Measurements from ENCODE around the gene MPPED2.
"Not testable (repeated sequence)": the region's sequence is repeated elsewhere in the genome, so short reads cannot be mapped to it uniquely, and the experiment has no call there.

MPPED2 gene

GRCh38 chr11:30581675-30582074 lies 4.5 kb downstream of the MPPED2 start:
- H3K4me3 ChIP-seq (ENCODE audit: low read length) = no peak overlapping the region
- DNase-seq (ENCODE audit: low read depth, low spot score) = no peak

- DNase-seq (ENCODE audit: low read depth, low spot score) = no peak
- no peak overlapping the region for H3K4me3 ChIP-seq (ENCODE audit: low read length)
Measured at GRCh38 chr11:30580573-30580972, 5.6 kb downstream of the MPPED2 start.

- H3K4me3 ChIP-seq (ENCODE audit: low read length) = no peak overlapping the region
- no peak for DNase-seq (ENCODE audit: low read depth, low spot score)
Measured at GRCh38 chr11:30579415-30580175, 6.6 kb downstream of the MPPED2 start.

GRCh38 chr11:30578406-30578805 lies 7.7 kb downstream of the MPPED2 start:
- no peak overlapping the region for H3K4me3 ChIP-seq (ENCODE audit: low read length)
- DNase-seq (ENCODE audit: low read depth, low spot score) = no peak

GRCh38 chr11:30573951-30574350 lies 12.2 kb downstream of the MPPED2 start:
- DNase-seq (ENCODE audit: low read depth, low spot score) = no peak
- no peak overlapping the region for H3K4me3 ChIP-seq (ENCODE audit: low read length)

- DNase-seq (ENCODE audit: low read depth, low spot score) = no peak
- H3K4me3 ChIP-seq (ENCODE audit: low read length) = no peak overlapping the region
Measured at GRCh38 chr11:30568931-30569330, 17.2 kb downstream of the MPPED2 start.

- no peak overlapping the region for H3K4me3 ChIP-seq (ENCODE audit: low read length)
- DNase-seq (ENCODE audit: low read depth, low spot score) = no peak
Measured at GRCh38 chr11:30567644-30568043, 18.5 kb downstream of the MPPED2 start.

GRCh38 chr11:30567120-30567519 lies 19.0 kb downstream of the MPPED2 start:
- no peak overlapping the region for H3K4me3 ChIP-seq (ENCODE audit: low read length)
- DNase-seq (ENCODE audit: low read depth, low spot score) = no peak

- H3K4me3 ChIP-seq (ENCODE audit: low read length) = no peak overlapping the region
- DNase-seq (ENCODE audit: low read depth, low spot score) = no peak
Measured at GRCh38 chr11:30566482-30566881, 19.7 kb downstream of the MPPED2 start.

GRCh38 chr11:30565027-30565426 lies 21.1 kb downstream of the MPPED2 start:
- no peak for DNase-seq (ENCODE audit: low read depth, low spot score)
- H3K4me3 ChIP-seq (ENCODE audit: low read length) = no peak overlapping the region

- no peak overlapping the region for H3K4me3 ChIP-seq (ENCODE audit: low read length)
- peak; percentile 41 for DNase-seq (ENCODE audit: low read depth, low spot score)
Measured at GRCh38 chr11:30561691-30562415, 24.3 kb downstream of the MPPED2 start.

GRCh38 chr11:30560206-30561106 lies 25.7 kb downstream of the MPPED2 start:
- DNase-seq (ENCODE audit: low read depth, low spot score) = no peak

GRCh38 chr11:30559004-30559403 lies 27.1 kb downstream of the MPPED2 start:
- no peak for DNase-seq (ENCODE audit: low read depth, low spot score)

More at GRCh38 chr11:30560206-30561106, 25.7 kb downstream of the MPPED2 start:
- no peak overlapping the region for H3K4me3 ChIP-seq (ENCODE audit: low read length)

GRCh38 chr11:30554587-30554986 lies 31.6 kb downstream of the MPPED2 start:
- not testable (repeated sequence) for DNase-seq (ENCODE audit: low read depth, low spot score); H3K4me3 ChIP-seq (ENCODE audit: low read length)

More at GRCh38 chr11:30559004-30559403, 27.1 kb downstream of the MPPED2 start:
- no peak overlapping the region for H3K4me3 ChIP-seq (ENCODE audit: low read length)

- H3K4me3 ChIP-seq (ENCODE audit: low read length) = no peak overlapping the region
- no peak for DNase-seq (ENCODE audit: low read depth, low spot score)
Measured at GRCh38 chr11:30553521-30554110, 32.5 kb downstream of the MPPED2 start.

GRCh38 chr11:30552839-30553238 lies 33.3 kb downstream of the MPPED2 start:
- H3K4me3 ChIP-seq (ENCODE audit: low read length) = no peak overlapping the region
- DNase-seq (ENCODE audit: low read depth, low spot score) = no peak

GRCh38 chr11:30550022-30550542 lies 36.1 kb downstream of the MPPED2 start:
- no peak for DNase-seq (ENCODE audit: low read depth, low spot score)
- H3K4me3 ChIP-seq (ENCODE audit: low read length) = no peak overlapping the region

GRCh38 chr11:30549565-30549964 lies 36.6 kb downstream of the MPPED2 start:
- DNase-seq (ENCODE audit: low read depth, low spot score) = no peak
- no peak overlapping the region for H3K4me3 ChIP-seq (ENCODE audit: low read length)

GRCh38 chr11:30546334-30546733 lies 39.8 kb downstream of the MPPED2 start:
- no peak overlapping the region for H3K4me3 ChIP-seq (ENCODE audit: low read length)
- DNase-seq (ENCODE audit: low read depth, low spot score) = no peak
